ENCODE results near the gene USP27X.

USP27X gene

DNA sequence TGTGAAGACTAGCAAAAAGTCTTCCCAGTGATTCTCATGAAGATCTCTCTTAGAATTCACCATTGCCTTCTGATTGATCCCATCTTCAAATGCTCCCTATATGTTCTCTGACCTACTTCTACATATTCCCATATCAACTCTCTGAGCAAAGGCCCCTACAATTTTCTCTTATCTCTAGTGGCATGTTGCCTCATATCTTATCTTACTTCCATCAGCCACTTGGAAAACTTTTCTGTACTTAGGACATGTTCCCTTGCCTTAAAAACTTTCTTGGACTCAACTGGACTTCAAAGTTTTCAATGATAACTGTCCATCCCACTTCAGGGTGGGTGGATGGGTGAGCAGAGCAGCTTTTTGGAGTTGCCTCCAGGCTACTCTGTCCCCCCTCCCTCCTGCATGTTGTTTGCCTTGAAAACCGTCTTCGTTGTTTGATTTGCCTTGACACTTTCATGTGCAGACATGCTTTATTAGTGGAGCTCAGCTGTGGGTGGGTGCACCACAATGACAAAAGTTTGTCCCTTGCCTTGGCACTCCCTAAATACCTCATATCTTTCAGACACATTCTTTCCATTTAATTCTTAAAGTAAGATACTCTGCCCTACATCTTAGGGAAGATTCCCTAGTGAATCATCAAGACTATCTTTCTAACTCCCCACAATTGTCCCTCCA lies 18.3 kb upstream of the USP27X start:
- TF ChIP-seq CTCF (IDR thresholded peaks at IDR 0.05; ENCODE audit: control insufficient read depth, insufficient read depth, low read depth, low read length, missing control alignments) = no peak
- no peak overlapping the region for H3K4me3 ChIP-seq (ENCODE audit: control insufficient read depth, low read depth, low read length)
- DNase-seq (ENCODE audit: low read depth) = no peak

- no peak overlapping the region for H3K4me3 ChIP-seq (ENCODE audit: control insufficient read depth, low read depth, low read length)
- DNase-seq (ENCODE audit: low read depth) = no peak
- TF ChIP-seq CTCF (IDR thresholded peaks at IDR 0.05; ENCODE audit: control insufficient read depth, insufficient read depth, low read depth, low read length, missing control alignments) = no peak
Measured at GRCh38 chrX:49862093-49862492, 17.2 kb upstream of the USP27X start.

DNA sequence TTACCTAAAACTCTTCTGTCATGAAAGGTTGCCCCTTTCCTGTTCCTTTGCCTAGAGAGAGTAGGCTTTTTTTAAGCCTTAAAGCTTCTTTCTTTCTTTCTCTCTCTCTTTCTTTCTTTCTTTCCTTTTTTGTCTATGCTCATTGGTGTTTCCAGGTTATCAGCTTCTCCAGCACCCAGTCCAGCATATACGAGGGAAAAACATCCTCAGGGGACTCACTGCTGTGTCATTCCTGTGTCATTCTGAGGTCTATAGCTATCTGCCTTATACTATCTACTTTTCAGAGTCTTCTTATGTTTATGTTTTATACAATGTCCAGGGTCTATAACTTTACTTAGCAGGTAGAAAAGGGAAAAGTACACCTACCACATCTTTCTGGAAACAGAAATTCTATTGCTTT lies 10.5 kb upstream of the USP27X start:
- TF ChIP-seq CTCF (IDR thresholded peaks at IDR 0.05; ENCODE audit: control insufficient read depth, insufficient read depth, low read depth, low read length, missing control alignments) = no peak
- no peak overlapping the region for H3K4me3 ChIP-seq (ENCODE audit: control insufficient read depth, low read depth, low read length)
- no peak for DNase-seq (ENCODE audit: low read depth)

GRCh38 chrX:49876750-49877149 lies 2.5 kb upstream of the USP27X start:
- peak; percentile 45 for TF ChIP-seq CTCF (IDR thresholded peaks at IDR 0.05; ENCODE audit: control insufficient read depth, insufficient read depth, low read depth, low read length, missing control alignments)
- H3K4me3 ChIP-seq (ENCODE audit: control insufficient read depth, low read depth, low read length) = no peak overlapping the region
- no peak for DNase-seq (ENCODE audit: low read depth)

GRCh38 chrX:49877397-49878101 lies 1.7 kb upstream of the USP27X start:
- no peak overlapping the region for H3K4me3 ChIP-seq (ENCODE audit: control insufficient read depth, low read depth, low read length)
- no peak for DNase-seq (ENCODE audit: low read depth)
- TF ChIP-seq CTCF (IDR thresholded peaks at IDR 0.05; ENCODE audit: control insufficient read depth, insufficient read depth, low read depth, low read length, missing control alignments) = no peak

DNA sequence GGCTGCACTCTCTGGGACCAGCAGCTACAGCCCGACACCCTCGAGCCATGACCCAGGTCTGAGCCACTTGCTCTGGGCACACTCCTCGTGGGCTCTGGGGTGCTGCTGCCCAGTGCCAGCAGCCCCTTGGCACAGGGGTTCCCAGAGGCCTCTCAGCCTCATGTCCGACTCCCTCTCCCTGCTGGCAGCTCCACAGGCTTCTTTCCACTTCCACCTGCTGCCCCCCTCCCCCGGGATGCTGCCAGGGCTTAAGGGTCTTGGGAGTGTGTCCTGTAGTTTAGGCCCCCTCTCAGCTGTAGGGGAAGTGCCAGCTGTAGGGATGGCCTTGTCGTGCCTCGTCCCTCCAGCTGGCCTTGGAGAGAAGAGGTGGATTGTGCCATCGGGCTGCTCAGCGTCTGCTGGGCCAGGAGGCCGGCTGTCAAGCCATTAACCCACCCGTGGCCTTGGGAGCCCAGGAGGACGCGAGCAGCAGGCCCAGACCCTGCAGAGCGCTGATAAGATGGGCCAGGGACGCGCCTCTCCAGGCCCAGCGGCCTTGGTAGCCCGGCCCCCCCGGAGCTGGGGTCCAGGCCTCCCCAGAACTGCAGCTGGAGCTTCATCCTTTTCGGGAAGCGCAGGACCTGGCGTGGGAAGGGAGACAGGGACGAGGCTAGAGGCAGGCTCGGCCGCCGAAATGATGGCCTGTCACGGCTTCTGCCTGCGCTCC lies 1.0 kb upstream of the USP27X start:
- TF ChIP-seq CTCF (IDR thresholded peaks at IDR 0.05; ENCODE audit: control insufficient read depth, insufficient read depth, low read depth, low read length, missing control alignments) = no peak
- H3K4me3 ChIP-seq (ENCODE audit: control insufficient read depth, low read depth, low read length) = peak overlapping the region; percentile 63
- DNase-seq (ENCODE audit: low read depth) = no peak

All from AG09309 (cell line).